IPS-11a (cell line): ENCODE results near the gene EHBP1L1.

Experiments
- H3K4me3 ChIP-seq: one replicate; pipeline ENCODE4 v1.5.1; 2013; ENCODE audit warnings: low read depth, low read length, control low read depth

EHBP1L1 gene

GRCh38 chr11:65576867-65577755 is 1.3 kb downstream of the EHBP1L1 start:
- H3K4me3 ChIP-seq, result no peak overlapping the region

GRCh38 chr11:65577756-65578109 is 1.9 kb downstream of the EHBP1L1 start:
- H3K4me3 ChIP-seq, result no peak overlapping the region

GRCh38 chr11:65578134-65578533 is 2.3 kb downstream of the EHBP1L1 start:
- H3K4me3 ChIP-seq, result no peak overlapping the region

GRCh38 chr11:65578667-65579066 is 2.8 kb downstream of the EHBP1L1 start:
- H3K4me3 ChIP-seq, result no peak overlapping the region

GRCh38 chr11:65579291-65579690 is 3.4 kb downstream of the EHBP1L1 start:
- H3K4me3 ChIP-seq, result no peak overlapping the region

- H3K4me3 ChIP-seq, result no peak overlapping the region
Observed at GRCh38 chr11:65580031-65580692, 4.3 kb downstream of the EHBP1L1 start.

- no peak overlapping the region for H3K4me3 ChIP-seq
Observed at GRCh38 chr11:65580756-65581155, 4.9 kb downstream of the EHBP1L1 start.

- no peak overlapping the region for H3K4me3 ChIP-seq
Observed at GRCh38 chr11:65581928-65582327, 6.1 kb downstream of the EHBP1L1 start.

GRCh38 chr11:65583589-65583988 is 7.7 kb downstream of the EHBP1L1 start:
- no peak overlapping the region for H3K4me3 ChIP-seq

GRCh38 chr11:65584106-65584505 is 8.3 kb downstream of the EHBP1L1 start:
- H3K4me3 ChIP-seq, result no peak overlapping the region

GRCh38 chr11:65584723-65585171 is 8.9 kb downstream of the EHBP1L1 start:
- H3K4me3 ChIP-seq, result no peak overlapping the region

- H3K4me3 ChIP-seq, result no peak overlapping the region
Observed at GRCh38 chr11:65585396-65586246, 9.8 kb downstream of the EHBP1L1 start.

- no peak overlapping the region for H3K4me3 ChIP-seq
Observed at GRCh38 chr11:65586247-65586630, 10.4 kb downstream of the EHBP1L1 start.

GRCh38 chr11:65586676-65587075 is 10.8 kb downstream of the EHBP1L1 start:
- no peak overlapping the region for H3K4me3 ChIP-seq

GRCh38 chr11:65588199-65589054 is 12.6 kb downstream of the EHBP1L1 start:
- H3K4me3 ChIP-seq, result no peak overlapping the region

- no peak overlapping the region for H3K4me3 ChIP-seq
Observed at GRCh38 chr11:65589444-65590239, 13.8 kb downstream of the EHBP1L1 start.

- H3K4me3 ChIP-seq, result no peak overlapping the region
Observed at GRCh38 chr11:65590240-65590738, 14.4 kb downstream of the EHBP1L1 start.

GRCh38 chr11:65591939-65592857 is 16.3 kb downstream of the EHBP1L1 start:
- H3K4me3 ChIP-seq, result peak overlapping the region; percentile 37
